HUES6 (cell line): ENCODE data around the gene MYMX.
A peak's percentile ranks its signal among the peaks of the same experiment; 100 is the strongest.

Source experiments
- H3K27ac ChIP-seq: 2 replicates; pipeline ENCODE4 v1.7.0; 2013; ENCODE audit warnings: low read depth, mild to moderate bottlenecking, low read length, inconsistent platforms
- H3K27me3 ChIP-seq: 2 replicates; pipeline ENCODE4 v1.6.1; 2013; ENCODE audit warnings: low read length; ENCODE audit not compliant: control insufficient read depth, insufficient read depth
- H3K36me3 ChIP-seq: 2 replicates; pipeline ENCODE4 v1.6.1; 2013; ENCODE audit warnings: low read length; ENCODE audit not compliant: control insufficient read depth, insufficient read depth
- H3K4me1 ChIP-seq: 2 replicates; pipeline ENCODE4 v1.6.1; 2013; ENCODE audit warnings: low read length; ENCODE audit not compliant: control insufficient read depth, insufficient read depth
- H3K4me3 ChIP-seq: 2 replicates; pipeline ENCODE4 v1.5.1; 2013; ENCODE audit warnings: low read depth, low read length
- H3K9ac ChIP-seq: one replicate; pipeline ENCODE4 v1.6.1; 2013; ENCODE audit warnings: mild to moderate bottlenecking, low read length
- H3K9me3 ChIP-seq: 2 replicates; pipeline ENCODE4 v1.6.1; 2013; ENCODE audit warnings: low read depth, low read length; ENCODE audit not compliant: control insufficient read depth, insufficient read depth

The MYMX gene

GRCh38 chr6:44221291-44221960, 4.7 kb downstream of the MYMX start:
- Histone ChIP-seq H3K4me1 (peaks cover 74% of the 10 kb centered on the region), H3K9ac (no peak overlapping the region), H3K27me3 (no peaks in the 10 kb centered on the region), H3K27ac (no peak overlapping the region), H3K9me3 (no peaks in the 10 kb centered on the region), H3K36me3 (no peaks in the 10 kb centered on the region), H3K4me3 (no peak overlapping the region)

GRCh38 chr6:44221961-44222335, 5.2 kb downstream of the MYMX start:
- H3K27ac ChIP-seq, result no peak overlapping the region
- H3K9ac ChIP-seq, result no peak overlapping the region
- H3K27me3 ChIP-seq, result no peaks in the 10 kb centered on the region
- H3K36me3 ChIP-seq, result no peaks in the 10 kb centered on the region
- peaks cover 73% of the 10 kb centered on the region for H3K4me1 ChIP-seq
- no peak overlapping the region for H3K4me3 ChIP-seq
- H3K9me3 ChIP-seq, result no peaks in the 10 kb centered on the region

GRCh38 chr6:44222486-44223318, 6.0 kb downstream of the MYMX start:
- no peaks in the 10 kb centered on the region for H3K27me3 ChIP-seq
- peak overlapping the region; percentile 80 for H3K4me3 ChIP-seq
- no peaks in the 10 kb centered on the region for H3K9me3 ChIP-seq
- no peaks in the 10 kb centered on the region for H3K36me3 ChIP-seq
- H3K9ac ChIP-seq, result peak overlapping the region; percentile 10
- H3K4me1 ChIP-seq, result peaks cover 66% of the 10 kb centered on the region
- no peak overlapping the region for H3K27ac ChIP-seq

GRCh38 chr6:44223319-44224028, 6.7 kb downstream of the MYMX start, which contains the start of gene SLC29A1:
Gene SLC29A1 (plus strand): TSS chr6:44223595. CDS start chr6:44227314, 3,719 bp downstream.
- Histone ChIP-seq H3K27ac (peak within 1 kb of the TSS; percentile 61; the same call in 1 of the 2 replicates), H3K4me3 (peak within 1 kb of the TSS; percentile 80), H3K27me3 (no peaks in the 10 kb centered on the region), H3K36me3 (peaks cover 7% of the 10 kb centered on the region; the same call in 1 of the 2 replicates), H3K9ac (peak within 1 kb of the TSS; percentile 55), H3K9me3 (no peaks in the 10 kb centered on the region), H3K4me1 (peaks cover 58% of the 10 kb centered on the region)

GRCh38 chr6:44224029-44224964, 7.6 kb downstream of the MYMX start:
- H3K4me1 ChIP-seq, result peaks cover 50% of the 10 kb centered on the region
- H3K27me3 ChIP-seq, result no peaks in the 10 kb centered on the region

DNA sequence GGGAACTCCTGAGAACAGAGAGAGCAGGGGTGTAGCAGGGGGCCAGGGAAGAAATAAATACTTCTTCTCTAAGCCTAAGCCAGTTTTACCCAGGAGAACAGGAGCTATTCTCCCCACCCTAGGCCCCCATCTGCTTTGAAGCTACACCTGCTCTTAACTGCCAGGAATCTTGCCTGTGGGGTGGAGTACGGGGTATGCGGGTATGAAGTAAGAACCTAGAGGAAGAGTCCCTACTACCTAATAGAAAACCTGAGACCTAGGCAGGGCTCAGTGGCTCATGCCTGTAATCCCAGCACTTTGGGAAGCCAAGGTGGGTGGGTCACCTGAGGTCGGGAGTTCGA, 8.2 kb downstream of the MYMX start:
- H3K4me1 ChIP-seq, result peaks cover 48% of the 10 kb centered on the region
- peaks cover 22% of the 10 kb centered on the region for H3K36me3 ChIP-seq
- H3K4me3 ChIP-seq, result peak overlapping the region; percentile 80
- peak overlapping the region; percentile 51 for H3K9ac ChIP-seq
- H3K27me3 ChIP-seq, result no peaks in the 10 kb centered on the region
- H3K27ac ChIP-seq, result no peak overlapping the region
- H3K9me3 ChIP-seq, result no peaks in the 10 kb centered on the region

More at GRCh38 chr6:44224029-44224964, 7.6 kb downstream of the MYMX start:
- peak overlapping the region; percentile 51 for H3K9ac ChIP-seq
- H3K36me3 ChIP-seq, result peaks cover 16% of the 10 kb centered on the region
- peak overlapping the region; percentile 80 for H3K4me3 ChIP-seq
- no peak overlapping the region; the same call in 1 of the 2 replicates for H3K27ac ChIP-seq
- no peaks in the 10 kb centered on the region for H3K9me3 ChIP-seq

GRCh38 chr6:44225579-44226325, 9.0 kb downstream of the MYMX start:
- no peak overlapping the region for H3K9ac ChIP-seq
- H3K36me3 ChIP-seq, result peaks cover 30% of the 10 kb centered on the region
- peaks cover 46% of the 10 kb centered on the region for H3K4me1 ChIP-seq
- H3K27me3 ChIP-seq, result no peaks in the 10 kb centered on the region
- H3K4me3 ChIP-seq, result no peak overlapping the region
- no peak overlapping the region for H3K27ac ChIP-seq
- H3K9me3 ChIP-seq, result no peaks in the 10 kb centered on the region

DNA sequence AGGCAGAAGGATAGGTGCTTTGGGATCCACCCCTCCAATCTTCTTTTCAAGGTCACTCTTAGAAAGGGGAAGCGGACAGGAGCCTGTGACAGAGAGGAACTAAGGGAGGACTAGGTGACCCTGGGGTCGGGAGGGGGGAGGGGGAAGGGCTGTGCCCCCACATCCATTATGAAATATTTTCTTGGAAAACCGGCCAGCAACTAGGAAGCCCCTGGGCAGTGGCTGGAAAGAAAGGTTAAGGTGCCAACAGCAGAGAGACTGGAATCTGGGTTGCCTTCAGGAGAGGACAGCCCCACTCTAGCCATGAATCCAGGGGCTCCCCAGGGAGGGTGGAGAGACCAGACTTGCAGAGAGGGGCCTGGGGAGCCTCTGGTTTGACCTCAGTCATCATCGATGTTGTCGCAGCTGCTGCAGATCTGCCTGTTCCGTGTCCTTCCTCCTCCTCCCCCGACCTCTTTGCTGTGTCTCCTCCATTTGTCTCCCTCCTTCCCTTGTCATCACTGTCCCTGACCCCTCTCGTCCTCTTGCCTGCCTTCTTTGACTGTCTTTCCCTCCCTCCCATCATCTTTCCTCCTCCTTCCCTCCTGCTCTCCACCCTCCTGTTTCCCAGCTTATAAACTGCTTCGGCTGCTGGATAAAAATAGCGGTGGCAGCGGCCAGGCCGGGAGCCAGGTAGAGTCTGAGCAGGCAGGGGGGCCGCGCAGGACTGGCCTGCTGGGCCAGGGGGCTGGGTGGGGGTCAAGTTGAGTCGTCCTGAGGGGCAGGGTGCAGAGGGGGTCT, 9.8 kb downstream of the MYMX start:
- H3K4me1 ChIP-seq, result peaks cover 40% of the 10 kb centered on the region
- H3K36me3 ChIP-seq, result peaks cover 37% of the 10 kb centered on the region
- H3K9ac ChIP-seq, result no peak overlapping the region
- H3K9me3 ChIP-seq, result no peaks in the 10 kb centered on the region
- no peaks in the 10 kb centered on the region for H3K27me3 ChIP-seq
- H3K4me3 ChIP-seq, result no peak overlapping the region
- no peak overlapping the region for H3K27ac ChIP-seq

GRCh38 chr6:44227148-44227793, 10.5 kb downstream of the MYMX start:
- H3K9ac ChIP-seq, result no peak overlapping the region
- no peak overlapping the region for H3K27ac ChIP-seq
- H3K4me1 ChIP-seq, result peaks cover 35% of the 10 kb centered on the region
- no peak overlapping the region for H3K4me3 ChIP-seq
- peaks cover 44% of the 10 kb centered on the region for H3K36me3 ChIP-seq
- H3K9me3 ChIP-seq, result no peaks in the 10 kb centered on the region
- no peaks in the 10 kb centered on the region for H3K27me3 ChIP-seq
